K562 (cell line): ENCODE results near the gene KCTD16.

ENCODE experiments used
- BRCA1 ChIP-seq, 2 experiments: fragments of 450-650 bp in 1 of 2; sonication (generic) in 1 of 2; formaldehyde crosslinking in 1 of 2; IDR thresholded peaks; 2 replicates each; pipeline versions ENCODE4 v1.5.0 to v1.6.1; 2017 to 2020; ENCODE audit warnings: mild to moderate bottlenecking in 1 of 2, missing genetic modification reagents in 1 of 2
- CBX8 ChIP-seq: fragments of 200-600 bp; sonication (generic); IDR thresholded peaks from 2 replicates; pipeline ENCODE4 v1.6.1; 2012; ENCODE audit warnings: borderline replicate concordance, mixed run types, low read depth, mild to moderate bottlenecking, moderate library complexity, mixed read lengths, low read length, control low read depth, inconsistent platforms; ENCODE audit not compliant: poor library complexity, severe bottlenecking; ENCODE audit errors: extremely low read depth
- CEBPB ChIP-seq: fragments of 450-650 bp; IDR thresholded peaks from 2 replicates; pipeline ENCODE4 v1.6.1; 2016; ENCODE audit warnings: missing genetic modification characterization, missing compliant biosample characterization
- EP300 ChIP-seq: IDR thresholded peaks from 2 replicates; pipeline ENCODE4 v1.6.1; 2012; ENCODE audit warnings: low read length, improper control_type of control experiment
- HMG20A ChIP-seq: fragments of 450-650 bp; formaldehyde crosslinking; conservative IDR thresholded peaks from 2 replicates; pipeline ENCODE4 v1.4.0; 2020; ENCODE audit warnings: mild to moderate bottlenecking, mixed read lengths
- ILK ChIP-seq: fragments of 450-650 bp; IDR thresholded peaks from 2 replicates; pipeline ENCODE4 v1.6.1; 2016; ENCODE audit warnings: missing genetic modification characterization, low read depth, mild to moderate bottlenecking, missing compliant biosample characterization, moderate library complexity, borderline replicate concordance
- JUN ChIP-seq, 2 experiments: sonication (generic) in 1 of 2; formaldehyde crosslinking in 1 of 2; IDR thresholded peaks; 2 replicates each; pipeline versions ENCODE4 v1.6.1 to v1.8.0; 2012 to 2022; ENCODE audit warnings: borderline replicate concordance in 2 of 2, mild to moderate bottlenecking in 2 of 2, improper control_type of control experiment in 1 of 2, low read depth in 1 of 2, low read length in 1 of 2, missing genetic modification reagents in 1 of 2
- NCOA2 ChIP-seq, 2 experiments: fragments of 450-650 bp; IDR thresholded peaks; 2 replicates each; pipeline ENCODE4 v1.6.1; 2018; ENCODE audit warnings: mild to moderate bottlenecking in 2 of 2, moderate library complexity in 1 of 2; ENCODE audit not compliant: partially characterized antibody in 2 of 2
- POLR2A ChIP-seq: fragments of 450-650 bp; conservative IDR thresholded peaks from 2 replicates; pipeline ENCODE4 v1.6.1; 2016
- RCOR1 ChIP-seq, 2 experiments: IDR thresholded peaks; 2 replicates each; pipeline ENCODE4 v1.6.1; 2012; ENCODE audit warnings: low read depth in 2 of 2, low read length in 2 of 2, borderline replicate concordance in 1 of 2, improper control_type of control experiment in 1 of 2
- RFX1 ChIP-seq: fragments of 450-650 bp; IDR thresholded peaks from 2 replicates; pipeline ENCODE4 v1.6.1; 2016; ENCODE audit warnings: mild to moderate bottlenecking, moderate library complexity
- TAF1 ChIP-seq: IDR thresholded peaks from 2 replicates; pipeline ENCODE4 v1.6.1; 2011; ENCODE audit warnings: mild to moderate bottlenecking, low read length, moderate library complexity; ENCODE audit not compliant: insufficient read depth, control insufficient read depth, severe bottlenecking; ENCODE audit errors: extremely low read depth
- ZNF551 ChIP-seq: fragments of 250-450 bp; sonication (Bioruptor Pico); IDR thresholded peaks from 2 replicates; pipeline ENCODE4 v1.5.0; 2021; ENCODE audit warnings: mild to moderate bottlenecking, moderate library complexity
- TF ChIP-seq, protein P1 (sequence below): sonication (generic); formaldehyde crosslinking; IDR thresholded peaks from 2 replicates; pipeline ENCODE4 v1.8.0; 2022; ENCODE audit warnings: missing genetic modification reagents, mild to moderate bottlenecking, borderline replicate concordance

DNA sequence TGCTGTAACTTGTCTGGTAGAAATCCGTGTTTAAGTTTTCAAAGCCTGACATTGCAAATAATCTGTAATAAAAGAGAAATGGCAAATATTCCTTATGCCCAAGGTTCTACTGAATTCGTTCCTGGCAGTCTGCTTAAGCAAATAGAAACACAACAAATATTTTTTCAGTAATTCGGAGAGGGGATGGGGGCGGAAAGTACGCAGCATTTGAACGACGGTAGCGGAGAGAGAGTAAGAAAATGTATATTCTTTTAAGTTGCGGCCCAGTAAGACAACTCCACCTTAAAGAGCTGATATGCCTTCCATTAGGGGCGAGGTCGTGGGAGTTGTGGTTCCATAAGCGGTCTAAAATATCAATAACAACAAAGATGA is 783 bp upstream of the KCTD16 start:
- no peak for TF ChIP-seq CBX8
- TF ChIP-seq, protein P1, sequence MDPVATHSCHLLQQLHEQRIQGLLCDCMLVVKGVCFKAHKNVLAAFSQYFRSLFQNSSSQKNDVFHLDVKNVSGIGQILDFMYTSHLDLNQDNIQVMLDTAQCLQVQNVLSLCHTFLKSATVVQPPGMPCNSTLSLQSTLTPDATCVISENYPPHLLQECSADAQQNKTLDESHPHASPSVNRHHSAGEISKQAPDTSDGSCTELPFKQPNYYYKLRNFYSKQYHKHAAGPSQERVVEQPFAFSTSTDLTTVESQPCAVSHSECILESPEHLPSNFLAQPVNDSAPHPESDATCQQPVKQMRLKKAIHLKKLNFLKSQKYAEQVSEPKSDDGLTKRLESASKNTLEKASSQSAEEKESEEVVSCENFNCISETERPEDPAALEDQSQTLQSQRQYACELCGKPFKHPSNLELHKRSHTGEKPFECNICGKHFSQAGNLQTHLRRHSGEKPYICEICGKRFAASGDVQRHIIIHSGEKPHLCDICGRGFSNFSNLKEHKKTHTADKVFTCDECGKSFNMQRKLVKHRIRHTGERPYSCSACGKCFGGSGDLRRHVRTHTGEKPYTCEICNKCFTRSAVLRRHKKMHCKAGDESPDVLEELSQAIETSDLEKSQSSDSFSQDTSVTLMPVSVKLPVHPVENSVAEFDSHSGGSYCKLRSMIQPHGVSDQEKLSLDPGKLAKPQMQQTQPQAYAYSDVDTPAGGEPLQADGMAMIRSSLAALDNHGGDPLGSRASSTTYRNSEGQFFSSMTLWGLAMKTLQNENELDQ (CRISPR knock-in tag), result no peak
- TF ChIP-seq TAF1, result no peak
- no peak for TF ChIP-seq NCOA2 (IDR thresholded peaks at IDR 0.05; ENCODE audit: partially characterized antibody in 2 of 2)
- no peak for TF ChIP-seq ZNF551 (CRISPR knock-in tag)
- no peak for TF ChIP-seq HMG20A (CRISPR knock-in tag)
- TF ChIP-seq RCOR1 (IDR thresholded peaks at IDR 0.05; ENCODE audit: borderline replicate concordance in 1 of 2, low read depth in 2 of 2, low read length in 2 of 2), result no peak
- TF ChIP-seq ILK (tag), result no peak
- no peak for TF ChIP-seq POLR2A
- no peak for TF ChIP-seq EP300
- TF ChIP-seq CEBPB (tag), result no peak
- no peak for TF ChIP-seq JUN (IDR thresholded peaks at IDR 0.05; ENCODE audit: borderline replicate concordance, low read depth, low read length)
- no peak for TF ChIP-seq JUN (CRISPR knock-in tag; IDR thresholded peaks at IDR 0.05; ENCODE audit: borderline replicate concordance)
- TF ChIP-seq BRCA1 (IDR thresholded peaks at IDR 0.05), result no peak
- TF ChIP-seq BRCA1 (CRISPR knock-in tag; IDR thresholded peaks at IDR 0.05), result no peak
- TF ChIP-seq RFX1, result no peak
